Activated CD4-positive, alpha-beta memory T cell treated with anti-CD3 and anti-CD28 coated beads, Interleukin-2, amount 10 ng/mL, durations not matched to agents 7 days and 5 days (primary cell): ENCODE results near the gene TRMT61A. TPM values are rescaled to one million over a fixed set of nuclear protein-coding genes. Genes with fewer than 3 reads are reported as not detected.

Experiments
- CTCF ChIA-PET: fragments of 350-600 bp; sonication (Branson Sonifier 250); formaldehyde crosslinking; loops from one replicate; lab custom pipeline; 2021; ENCODE audit warnings: antibody characterized with exemption, inconsistent platforms; lab: Charles Lee
- POLR2A ChIA-PET: fragments of 350-600 bp; sonication (Branson Sonifier 250); formaldehyde crosslinking; loops from one replicate; lab custom pipeline; 2021; ENCODE audit warnings: antibody characterized with exemption; lab: Charles Lee
- DNase-seq: peaks from one replicate; pipeline ENCODE4 v3.0.0-alpha.2; 2020
- H3K27ac Mint-ChIP-seq: one replicate; pipeline ENCODE4 v1.8.0; 2021; ENCODE audit warnings: mild to moderate bottlenecking, mixed read lengths
- H3K27me3 Mint-ChIP-seq: one replicate; pipeline ENCODE4 v1.8.0; 2021; ENCODE audit warnings: mixed read lengths
- H3K36me3 Mint-ChIP-seq: one replicate; pipeline ENCODE4 v1.8.0; 2021; ENCODE audit warnings: low read depth, mixed read lengths
- H3K4me1 Mint-ChIP-seq: one replicate; pipeline ENCODE4 v1.8.0; 2021; ENCODE audit warnings: mixed read lengths
- H3K4me3 Mint-ChIP-seq: one replicate; pipeline ENCODE4 v1.8.0; 2021; ENCODE audit warnings: mild to moderate bottlenecking, mixed read lengths
- H3K9me3 Mint-ChIP-seq: one replicate; pipeline ENCODE4 v1.8.0; 2021; ENCODE audit warnings: mixed read lengths
- total RNA-seq, 2 experiments: library from RNA; stranded (reverse); gene quantifications; one replicate each; pipeline ENCODE4 v1.2.3, GENCODE V29; 2021

The TRMT61A gene
- total RNA-seq, 2 experiments from 2014 or later = 4.5 to 5.1 TPM

DNA sequence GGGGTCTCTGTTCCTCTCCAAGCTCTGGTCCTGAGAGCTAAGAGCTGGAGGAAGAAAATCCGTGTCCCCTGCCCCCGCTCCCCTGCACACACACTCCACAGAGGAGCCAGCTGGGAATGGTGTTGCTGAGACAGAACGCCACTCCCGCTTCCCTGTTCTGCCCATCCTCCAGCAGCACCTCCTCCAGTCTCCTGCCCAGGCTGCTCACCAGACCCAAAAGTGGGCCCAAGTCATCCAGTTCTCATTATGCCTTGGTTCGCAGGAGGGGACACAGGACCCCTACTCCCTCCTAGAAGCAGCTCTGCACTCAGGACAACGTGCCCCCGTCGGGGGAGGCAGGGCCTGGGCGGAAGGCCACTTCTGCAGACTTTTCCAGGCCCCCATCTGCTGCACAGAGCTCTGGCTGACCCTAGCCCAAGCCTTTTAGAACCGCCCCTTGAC is 830 bp upstream of the TRMT61A start:
- peaks cover 3% of the 10 kb centered on the region for H3K36me3 Mint-ChIP-seq
- CTCF ChIA-PET = interaction anchor here (1.8 kb wide), 1 partner anchor 33 kb away, joined by 5 read pairs; the partner anchor contains the start of gene BAG5
- H3K27me3 Mint-ChIP-seq = peaks cover 21% of the 10 kb centered on the region
- no peak for DNase-seq
- no peaks in the 10 kb centered on the region for H3K9me3 Mint-ChIP-seq
- H3K27ac Mint-ChIP-seq = peak overlapping the region; percentile 72
- POLR2A ChIA-PET = interaction anchor here (0.6 to 5.8 kb wide), 12 partner anchors 9 to 194 kb away, joined by 3 to 50 read pairs (median 4); partner anchors contain the start of genes BAG5, COA8, EIF5 and XRCC3
- H3K4me1 Mint-ChIP-seq = peaks cover 36% of the 10 kb centered on the region
- H3K4me3 Mint-ChIP-seq = peak overlapping the region; percentile 89

DNA sequence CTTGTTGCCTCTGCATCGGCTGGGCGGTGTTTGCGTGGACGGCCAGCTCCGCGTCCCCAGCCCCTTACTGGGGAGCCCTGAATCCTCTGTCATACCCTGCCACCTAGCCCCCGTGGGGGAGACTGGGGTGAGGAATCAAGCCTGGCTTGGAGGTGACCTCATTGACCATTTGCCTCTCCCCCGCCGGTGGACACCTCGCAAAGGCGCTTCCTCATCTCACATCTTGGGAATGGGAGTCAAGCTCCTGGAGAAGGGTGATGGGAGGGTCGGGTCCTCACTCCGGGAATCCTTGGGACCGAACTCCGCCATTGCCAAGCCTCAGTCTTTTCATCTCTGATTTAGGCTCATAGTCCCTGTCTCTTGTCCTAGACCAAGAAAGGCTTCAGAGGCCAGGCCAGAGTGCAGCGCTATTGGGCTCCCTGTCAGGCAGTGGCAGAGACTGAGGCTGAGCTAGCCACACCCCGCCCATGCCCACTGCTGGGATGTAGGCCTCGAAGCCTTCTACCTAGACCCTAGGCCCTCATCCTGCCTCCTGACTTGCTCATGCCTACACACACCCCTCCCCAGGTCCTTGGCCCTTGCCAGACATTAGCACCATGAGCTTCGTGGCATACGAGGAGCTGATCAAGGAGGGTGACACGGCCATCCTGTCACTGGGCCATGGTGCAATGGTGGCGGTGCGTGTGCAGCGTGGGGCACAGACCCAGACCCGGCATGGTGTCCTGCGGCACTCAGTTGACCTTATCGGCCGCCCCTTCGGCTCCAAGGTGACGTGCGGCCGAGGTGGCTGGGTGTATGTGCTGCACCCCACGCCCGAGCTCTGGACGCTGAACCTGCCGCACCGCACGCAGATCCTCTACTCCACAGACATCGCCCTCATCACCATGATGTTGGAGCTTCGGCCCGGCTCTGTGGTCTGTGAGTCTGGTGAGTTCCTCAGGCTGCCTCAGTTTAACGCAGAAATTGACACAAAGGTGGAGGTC is 678 bp downstream of the TRMT61A start:
- peaks cover 3% of the 10 kb centered on the region for H3K36me3 Mint-ChIP-seq
- CTCF ChIA-PET = interaction anchor here (1.6 to 2.2 kb wide), 3 partner anchors 9 to 32 kb away, joined by 5 to 10 read pairs (median 6); partner anchors contain the start of gene BAG5
- H3K27ac Mint-ChIP-seq = peak overlapping the region; percentile 92
- peaks cover 6% of the 10 kb centered on the region for H3K27me3 Mint-ChIP-seq
- H3K9me3 Mint-ChIP-seq = no peaks in the 10 kb centered on the region
- DNase-seq = no peak
- POLR2A ChIA-PET = interaction anchor here (0.8 to 5.8 kb wide), 10 partner anchors 10 to 195 kb away, joined by 3 to 50 read pairs (median 4); partner anchors contain the start of genes BAG5, COA8, EIF5 and XRCC3
- peaks cover 36% of the 10 kb centered on the region for H3K4me1 Mint-ChIP-seq
- peak overlapping the region; percentile 89 for H3K4me3 Mint-ChIP-seq

DNA sequence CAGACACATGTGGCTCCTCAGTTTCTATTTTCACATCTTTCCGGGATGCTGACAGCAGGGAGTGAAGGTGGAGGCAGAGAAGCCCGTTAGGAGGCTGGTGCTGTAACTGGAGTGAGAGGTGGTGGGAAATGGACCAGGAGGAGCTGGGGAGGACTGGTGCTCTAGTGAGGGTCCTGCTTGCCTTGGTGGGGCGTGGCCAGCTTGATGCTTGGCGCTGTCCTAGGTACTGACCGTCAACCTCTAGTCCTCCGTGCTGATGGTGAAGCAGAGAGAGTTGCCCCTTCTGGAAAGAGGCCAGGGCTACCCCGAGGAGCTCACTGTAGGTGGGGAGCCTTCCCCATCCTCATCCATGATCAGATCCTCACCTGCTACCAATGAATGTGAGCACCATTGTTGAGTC is 1.4 kb downstream of the TRMT61A start:
- ChIA-PET POLR2A (interaction anchor here (1.1 to 5.8 kb wide), 4 partner anchors 11 to 196 kb away, joined by 3 to 50 read pairs (median 13); partner anchors contain the start of genes BAG5, COA8 and EIF5), CTCF (interaction anchor here (1.6 to 2.2 kb wide), 2 partner anchors 9 to 12 kb away, joined by 6 to 10 read pairs; no protein-coding TSS in a partner anchor)
- Mint-ChIP-seq H3K4me3 (peak overlapping the region; percentile 89), H3K9me3 (no peaks in the 10 kb centered on the region), H3K4me1 (peaks cover 36% of the 10 kb centered on the region), H3K27ac (peak overlapping the region; percentile 40), H3K27me3 (no peaks in the 10 kb centered on the region), H3K36me3 (peaks cover 3% of the 10 kb centered on the region)
- DNase-seq = peak; percentile 40

DNA sequence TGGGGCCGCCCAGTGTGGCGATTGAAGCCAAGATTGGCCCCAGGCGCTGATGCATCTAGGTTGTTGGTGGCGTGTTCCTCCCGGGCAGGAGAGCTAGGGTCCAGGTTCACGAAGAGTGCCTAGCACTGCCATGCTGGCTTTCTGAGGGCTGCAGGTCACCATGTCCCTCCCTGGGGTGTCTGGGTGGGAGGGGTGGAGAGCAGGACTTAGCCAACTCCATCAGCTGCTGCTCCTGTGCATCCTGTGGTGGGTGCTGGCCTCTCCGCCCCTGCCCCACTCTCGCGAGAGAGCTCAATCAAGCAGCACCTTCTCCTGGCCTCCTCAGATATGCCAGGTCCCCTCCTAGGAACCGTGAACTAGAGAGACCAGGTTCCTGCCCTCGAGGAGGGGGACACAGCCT is 1.8 kb downstream of the TRMT61A start:
- peaks cover 3% of the 10 kb centered on the region for H3K36me3 Mint-ChIP-seq

DNA sequence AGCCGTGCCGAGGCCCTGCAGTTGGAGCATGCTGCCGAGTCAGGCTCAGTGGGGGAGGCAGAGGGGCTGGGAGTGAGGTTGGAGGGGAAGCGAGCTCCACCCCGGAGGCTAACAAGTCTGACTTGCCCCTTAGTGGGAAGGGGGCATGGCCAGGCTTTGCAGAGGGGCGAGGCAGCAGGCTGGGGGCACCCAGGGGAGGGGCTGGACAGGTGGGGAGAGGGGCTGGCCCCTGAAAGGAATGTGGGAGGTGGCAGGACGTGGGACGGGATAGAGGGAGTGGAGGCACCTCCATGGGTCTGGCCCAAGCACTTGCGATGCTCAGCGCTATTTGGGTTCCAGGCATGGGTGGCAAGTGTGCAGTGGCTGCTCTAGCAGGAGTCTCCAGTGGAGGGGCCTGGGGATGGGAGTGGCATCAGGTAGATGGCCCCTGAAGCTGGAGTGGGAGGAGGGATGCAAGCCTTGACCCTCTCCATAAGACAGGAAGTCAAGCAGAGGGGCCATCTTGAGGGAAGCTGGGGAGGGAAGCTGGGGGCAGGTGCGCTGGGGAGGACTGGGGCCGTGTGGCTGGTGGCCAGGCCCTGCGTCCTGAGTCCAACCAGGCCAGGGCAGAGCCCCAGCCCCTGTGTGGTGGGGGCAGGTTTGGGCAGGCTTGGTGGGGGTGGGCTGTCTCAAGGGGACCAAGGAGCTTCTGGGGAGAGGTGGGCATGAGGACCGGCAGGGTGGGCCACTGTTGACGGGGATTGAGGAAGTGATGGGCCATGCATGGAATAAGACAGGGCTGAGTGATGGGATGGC is 2.6 kb downstream of the TRMT61A start:
- Mint-ChIP-seq H3K9me3 (no peaks in the 10 kb centered on the region), H3K27me3 (no peaks in the 10 kb centered on the region), H3K4me3 (no peak overlapping the region), H3K4me1 (peaks cover 34% of the 10 kb centered on the region), H3K36me3 (peaks cover 3% of the 10 kb centered on the region), H3K27ac (no peak overlapping the region)
- POLR2A ChIA-PET = interaction anchor here (1.1 to 5.8 kb wide), 3 partner anchors 12 to 31 kb away, joined by 3 to 50 read pairs (median 14); partner anchors contain the start of genes BAG5 and COA8
- CTCF ChIA-PET = interaction anchor here (1.2 to 1.6 kb wide), 2 partner anchors 11 to 31 kb away, joined by 3 to 6 read pairs; no protein-coding TSS in a partner anchor
- DNase-seq = no peak

More for the DNA sequence above, 1.8 kb downstream of the TRMT61A start:
- H3K27me3 Mint-ChIP-seq = no peaks in the 10 kb centered on the region
- no peaks in the 10 kb centered on the region for H3K9me3 Mint-ChIP-seq
- no peak overlapping the region for H3K27ac Mint-ChIP-seq
- no peak overlapping the region for H3K4me3 Mint-ChIP-seq
- no peak for DNase-seq
- ChIA-PET CTCF (interaction anchor here (1.6 to 2.2 kb wide), 2 partner anchors 10 to 12 kb away, joined by 6 to 10 read pairs; no protein-coding TSS in a partner anchor), POLR2A (interaction anchor here (1.1 to 5.8 kb wide), 3 partner anchors 11 to 32 kb away, joined by 3 to 50 read pairs (median 14); partner anchors contain the start of genes BAG5 and COA8)
- H3K4me1 Mint-ChIP-seq = peaks cover 36% of the 10 kb centered on the region

DNA sequence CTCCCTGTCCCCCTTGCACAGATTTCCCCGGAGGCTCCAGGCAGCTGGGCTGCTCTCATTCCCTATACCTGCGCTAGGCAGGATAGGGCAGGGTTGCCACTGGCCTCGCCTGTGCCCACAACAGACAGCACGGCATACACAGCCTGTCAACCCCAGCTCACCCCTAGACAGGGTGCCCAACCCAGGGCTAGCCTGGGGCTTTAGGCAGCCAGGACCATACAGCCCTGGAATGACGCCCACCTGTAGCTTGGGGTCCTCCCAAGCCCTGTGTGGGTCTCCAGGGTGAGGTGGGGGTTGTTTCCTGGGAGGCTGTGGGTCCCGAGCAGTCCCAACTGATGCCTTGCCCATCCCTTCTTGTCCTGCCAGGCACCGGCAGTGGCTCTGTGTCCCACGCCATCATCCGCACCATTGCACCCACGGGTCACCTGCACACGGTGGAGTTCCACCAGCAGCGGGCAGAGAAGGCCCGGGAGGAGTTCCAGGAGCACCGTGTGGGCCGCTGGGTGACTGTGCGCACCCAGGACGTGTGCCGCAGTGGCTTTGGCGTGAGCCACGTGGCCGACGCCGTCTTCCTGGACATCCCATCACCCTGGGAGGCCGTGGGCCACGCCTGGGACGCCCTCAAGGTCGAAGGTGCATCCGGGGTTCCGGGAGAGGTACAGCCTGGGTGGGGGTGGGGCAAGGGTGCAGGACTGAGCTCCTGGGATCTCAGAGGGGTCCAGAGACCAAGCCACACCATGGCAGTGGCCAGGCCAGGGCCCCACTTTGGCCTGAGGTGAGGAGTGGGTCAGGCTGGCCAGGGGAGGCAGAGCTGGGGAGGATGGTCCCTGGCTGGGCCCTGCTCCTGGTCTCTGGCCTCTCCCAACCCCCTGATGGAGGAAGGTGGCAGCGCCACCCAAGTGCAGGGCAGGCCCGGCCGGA is 3.5 kb downstream of the TRMT61A start:
- no peak for DNase-seq
- POLR2A ChIA-PET = interaction anchor here (5.8 kb wide), 1 partner anchor 30 kb away, joined by 50 read pairs; the partner anchor contains the start of genes BAG5 and COA8
- Mint-ChIP-seq H3K36me3 (peaks cover 3% of the 10 kb centered on the region), H3K27ac (no peak overlapping the region), H3K4me3 (no peak overlapping the region), H3K27me3 (no peaks in the 10 kb centered on the region), H3K4me1 (peaks cover 27% of the 10 kb centered on the region), H3K9me3 (no peaks in the 10 kb centered on the region)
- CTCF ChIA-PET = interaction anchor here (1.2 kb wide), 1 partner anchor 32 kb away, joined by 3 read pairs; no protein-coding TSS in a partner anchor

DNA sequence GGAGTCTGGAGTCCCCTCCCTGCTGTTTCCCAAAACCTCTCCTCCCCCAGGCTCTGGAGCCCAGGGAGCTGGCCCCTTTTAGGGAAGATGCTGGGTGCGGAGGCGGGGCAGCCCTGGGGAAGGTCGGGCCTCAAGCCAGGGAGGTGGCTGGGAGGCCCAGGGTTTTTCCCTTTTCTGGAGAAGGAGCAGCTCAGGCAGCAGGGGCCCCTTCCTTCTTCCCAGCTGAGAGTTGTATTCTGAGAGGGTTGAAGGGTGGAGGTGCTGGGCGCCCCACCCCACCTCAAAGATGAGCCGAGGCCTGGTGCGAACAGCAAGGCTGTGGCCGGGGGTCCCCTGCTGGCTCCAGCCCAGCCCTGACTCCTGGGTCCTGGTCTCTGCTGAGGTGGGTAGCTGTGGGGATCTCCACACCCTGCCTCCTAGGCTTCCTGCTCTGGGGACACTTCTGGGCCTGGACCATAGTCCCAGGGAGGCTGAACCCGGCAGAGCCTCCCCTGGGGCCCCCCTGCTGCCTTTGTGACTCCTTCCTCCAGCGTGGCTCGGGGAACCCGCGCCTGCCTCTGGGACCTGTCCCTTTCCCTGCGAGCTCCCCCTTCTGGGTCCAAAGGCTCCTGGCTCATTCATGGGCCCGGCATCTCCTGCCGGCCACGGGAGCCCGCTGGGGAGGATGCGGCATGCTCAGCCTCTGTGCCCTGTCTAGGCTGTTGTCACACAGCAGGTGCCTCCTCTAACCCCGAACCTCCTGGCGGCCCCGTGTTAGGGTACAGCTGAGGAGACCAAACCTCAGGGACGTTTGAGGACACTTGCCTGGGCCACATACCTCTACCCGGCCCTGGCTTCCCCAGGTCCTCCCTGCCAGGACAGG is 4.4 kb downstream of the TRMT61A start:
- DNase-seq = no peak
- POLR2A ChIA-PET = no interaction called here
- CTCF ChIA-PET = no interaction called here
- H3K4me1 Mint-ChIP-seq = peaks cover 21% of the 10 kb centered on the region
- no peak overlapping the region for H3K27ac Mint-ChIP-seq
- H3K27me3 Mint-ChIP-seq = no peaks in the 10 kb centered on the region
- peaks cover 3% of the 10 kb centered on the region for H3K36me3 Mint-ChIP-seq
- H3K9me3 Mint-ChIP-seq = no peaks in the 10 kb centered on the region
- H3K4me3 Mint-ChIP-seq = no peak overlapping the region

DNA sequence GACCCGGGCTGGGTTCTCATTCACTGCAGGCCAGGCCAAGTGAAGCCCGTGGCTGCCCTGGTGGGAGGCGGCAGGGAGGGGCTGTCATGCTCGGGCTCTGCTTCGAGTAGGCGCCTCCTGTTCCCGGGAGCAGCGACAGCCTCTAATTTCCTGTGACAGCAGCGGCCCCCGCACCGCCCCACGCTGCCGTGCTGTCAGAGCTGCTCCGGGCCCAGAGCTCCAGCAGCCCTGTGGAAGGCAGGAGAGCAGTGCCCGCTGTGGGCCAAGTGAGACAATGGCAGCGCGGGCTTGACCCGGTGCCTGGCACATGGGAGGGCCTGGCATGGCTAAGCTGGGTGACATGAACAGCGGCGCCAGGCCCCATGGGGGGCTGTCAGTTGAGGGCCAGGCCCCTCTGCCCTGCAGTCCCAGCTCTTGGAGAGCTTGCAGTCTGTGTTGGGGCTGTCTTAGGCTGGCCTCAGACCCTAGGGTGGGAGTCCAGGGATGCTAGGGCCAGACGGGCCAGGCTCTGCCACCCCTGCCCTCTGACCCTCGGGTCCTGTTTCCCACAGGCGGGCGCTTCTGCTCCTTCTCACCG is 5.1 kb downstream of the TRMT61A start:
- Mint-ChIP-seq H3K4me1 (peaks cover 18% of the 10 kb centered on the region), H3K36me3 (peaks cover 3% of the 10 kb centered on the region), H3K9me3 (no peaks in the 10 kb centered on the region), H3K27me3 (no peaks in the 10 kb centered on the region), H3K4me3 (no peak overlapping the region), H3K27ac (no peak overlapping the region)
- POLR2A ChIA-PET = interaction anchor here (1.1 kb wide), 1 partner anchor 13 kb away, joined by 3 read pairs; no protein-coding TSS in a partner anchor
- CTCF ChIA-PET = no interaction called here
- DNase-seq = no peak

DNA sequence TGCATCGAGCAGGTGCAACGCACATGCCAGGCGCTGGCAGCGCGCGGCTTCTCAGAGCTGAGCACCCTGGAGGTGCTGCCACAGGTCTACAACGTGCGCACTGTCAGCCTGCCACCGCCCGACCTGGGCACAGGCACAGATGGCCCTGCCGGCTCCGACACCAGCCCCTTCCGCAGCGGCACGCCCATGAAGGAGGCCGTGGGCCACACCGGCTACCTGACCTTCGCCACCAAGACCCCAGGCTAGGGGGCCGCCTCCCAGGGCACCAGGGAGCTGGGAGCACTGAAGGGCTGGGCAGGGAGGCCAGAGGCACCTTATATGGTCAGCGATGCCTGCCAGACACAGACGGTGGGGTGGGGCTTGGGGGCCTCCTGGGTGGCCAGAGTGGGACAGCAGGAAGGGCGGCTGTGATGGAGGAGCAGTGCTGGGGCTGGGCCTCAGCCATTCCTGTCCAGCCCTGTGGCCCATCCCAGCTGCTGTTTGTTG is 5.6 kb downstream of the TRMT61A start:
- ChIA-PET CTCF (no interaction called here), POLR2A (interaction anchor here (1.1 to 2.4 kb wide), 2 partner anchors 14 to 27 kb away, joined by 3 to 5 read pairs; no protein-coding TSS in a partner anchor)
- H3K9me3 Mint-ChIP-seq = no peaks in the 10 kb centered on the region
- no peak for DNase-seq
- no peak overlapping the region for H3K27ac Mint-ChIP-seq
- H3K4me1 Mint-ChIP-seq = peaks cover 15% of the 10 kb centered on the region
- no peaks in the 10 kb centered on the region for H3K27me3 Mint-ChIP-seq
- H3K4me3 Mint-ChIP-seq = no peak overlapping the region
- H3K36me3 Mint-ChIP-seq = peaks cover under 1% of the 10 kb centered on the region
